ENCODE data around the gene MAP1LC3B. TPM values are rescaled to one million over a fixed set of nuclear protein-coding genes. Genes with fewer than 3 reads are reported as not detected.

Gene MAP1LC3B
- total RNA-seq, 6 experiments from 2014 or later: 81.3 to 112 (median 85.4) TPM

DNA sequence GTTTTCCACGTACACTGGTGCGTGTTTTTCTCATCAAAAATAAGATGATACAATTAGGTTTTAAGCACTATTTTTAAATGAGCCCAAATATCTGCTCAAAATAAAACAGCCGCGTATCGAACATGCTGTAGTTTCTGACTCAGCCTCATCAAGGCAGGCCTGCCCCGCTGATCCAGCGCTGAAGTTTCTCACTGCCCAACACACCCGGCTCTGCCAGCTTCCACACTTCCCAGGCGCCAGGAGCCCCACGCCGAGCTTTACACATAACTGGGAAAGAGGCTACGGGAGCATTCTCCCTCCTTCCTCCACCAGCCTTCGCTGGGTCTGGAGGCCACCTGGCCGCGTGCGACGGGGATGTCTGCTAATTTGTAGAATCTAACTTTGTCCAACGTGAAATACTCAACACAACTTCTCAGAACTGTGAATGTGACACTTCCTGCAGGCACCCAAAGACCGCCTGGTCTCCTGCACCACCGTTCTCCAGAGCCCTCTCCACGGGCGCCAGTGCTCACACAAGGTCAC, 42.1 kb downstream of the MAP1LC3B start:
- H3K4me1 Mint-ChIP-seq (ENCODE audit: low read depth): peaks cover 55% of the 10 kb centered on the region
- no peak overlapping the region for H3K4me3 Mint-ChIP-seq
- TF ChIP-seq, protein P1, sequence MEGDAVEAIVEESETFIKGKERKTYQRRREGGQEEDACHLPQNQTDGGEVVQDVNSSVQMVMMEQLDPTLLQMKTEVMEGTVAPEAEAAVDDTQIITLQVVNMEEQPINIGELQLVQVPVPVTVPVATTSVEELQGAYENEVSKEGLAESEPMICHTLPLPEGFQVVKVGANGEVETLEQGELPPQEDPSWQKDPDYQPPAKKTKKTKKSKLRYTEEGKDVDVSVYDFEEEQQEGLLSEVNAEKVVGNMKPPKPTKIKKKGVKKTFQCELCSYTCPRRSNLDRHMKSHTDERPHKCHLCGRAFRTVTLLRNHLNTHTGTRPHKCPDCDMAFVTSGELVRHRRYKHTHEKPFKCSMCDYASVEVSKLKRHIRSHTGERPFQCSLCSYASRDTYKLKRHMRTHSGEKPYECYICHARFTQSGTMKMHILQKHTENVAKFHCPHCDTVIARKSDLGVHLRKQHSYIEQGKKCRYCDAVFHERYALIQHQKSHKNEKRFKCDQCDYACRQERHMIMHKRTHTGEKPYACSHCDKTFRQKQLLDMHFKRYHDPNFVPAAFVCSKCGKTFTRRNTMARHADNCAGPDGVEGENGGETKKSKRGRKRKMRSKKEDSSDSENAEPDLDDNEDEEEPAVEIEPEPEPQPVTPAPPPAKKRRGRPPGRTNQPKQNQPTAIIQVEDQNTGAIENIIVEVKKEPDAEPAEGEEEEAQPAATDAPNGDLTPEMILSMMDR (IDR thresholded peaks at IDR 0.05): no peak
- H3K27ac Mint-ChIP-seq: no peak overlapping the region
- H3K9me3 Mint-ChIP-seq: no peaks in the 10 kb centered on the region
- peaks cover 4% of the 10 kb centered on the region; the same call in 1 of the 2 replicates for H3K36me3 Mint-ChIP-seq (ENCODE audit: low read depth)
- DNase-seq: no peak
- no peaks in the 10 kb centered on the region for H3K27me3 Mint-ChIP-seq (ENCODE audit: insufficient read depth)

DNA sequence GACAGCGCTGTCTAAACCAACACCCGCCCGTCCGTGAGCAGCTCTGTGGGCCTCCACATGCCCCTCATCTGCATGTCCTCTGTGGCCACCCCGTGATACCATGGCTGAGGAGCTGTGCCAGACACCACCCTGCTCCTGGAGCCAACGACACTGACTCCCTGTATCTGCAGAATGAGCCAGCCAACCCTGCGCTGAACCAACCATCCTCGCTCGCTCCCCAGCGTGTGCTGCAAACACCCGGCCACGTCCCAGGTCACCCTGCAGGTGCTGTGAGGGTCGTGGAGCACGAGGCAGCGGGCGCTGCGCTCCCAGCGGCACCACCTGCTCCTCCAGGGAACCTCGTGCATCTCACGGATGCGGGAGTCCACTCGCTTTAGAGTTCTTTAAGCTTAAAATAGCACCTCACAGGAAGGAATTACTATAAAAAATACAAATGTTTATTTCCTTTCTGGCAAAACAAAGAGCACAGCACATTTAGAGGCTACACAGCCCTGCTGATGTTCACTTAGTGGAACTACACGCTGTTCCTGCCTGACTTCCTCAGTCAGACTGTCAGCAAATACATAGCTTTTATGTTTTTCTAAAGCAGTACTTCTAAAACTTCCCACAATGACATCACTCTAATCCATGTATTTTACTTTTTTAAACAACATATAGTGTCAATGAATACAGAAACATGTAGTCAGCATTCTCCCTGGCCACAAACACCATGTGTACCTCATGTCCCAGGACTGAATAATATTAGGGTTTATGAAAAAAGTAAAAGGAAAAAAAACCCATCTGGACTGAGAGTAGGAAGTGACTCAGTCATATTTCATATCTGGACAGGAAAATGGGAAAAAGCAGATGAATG, 43.5 kb downstream of the MAP1LC3B start:
- Mint-ChIP-seq H3K36me3 (ENCODE audit: low read depth) (peaks cover 4% of the 10 kb centered on the region; the same call in 1 of the 2 replicates), H3K9me3 (no peaks in the 10 kb centered on the region), H3K4me1 (ENCODE audit: low read depth) (peaks cover 61% of the 10 kb centered on the region), H3K27ac (peak overlapping the region; percentile 70), H3K27me3 (ENCODE audit: insufficient read depth) (no peaks in the 10 kb centered on the region), H3K4me3 (peak overlapping the region; percentile 56)
- TF ChIP-seq, protein P1 (IDR thresholded peaks at IDR 0.05): no peak
- DNase-seq: peak; percentile 37

DNA sequence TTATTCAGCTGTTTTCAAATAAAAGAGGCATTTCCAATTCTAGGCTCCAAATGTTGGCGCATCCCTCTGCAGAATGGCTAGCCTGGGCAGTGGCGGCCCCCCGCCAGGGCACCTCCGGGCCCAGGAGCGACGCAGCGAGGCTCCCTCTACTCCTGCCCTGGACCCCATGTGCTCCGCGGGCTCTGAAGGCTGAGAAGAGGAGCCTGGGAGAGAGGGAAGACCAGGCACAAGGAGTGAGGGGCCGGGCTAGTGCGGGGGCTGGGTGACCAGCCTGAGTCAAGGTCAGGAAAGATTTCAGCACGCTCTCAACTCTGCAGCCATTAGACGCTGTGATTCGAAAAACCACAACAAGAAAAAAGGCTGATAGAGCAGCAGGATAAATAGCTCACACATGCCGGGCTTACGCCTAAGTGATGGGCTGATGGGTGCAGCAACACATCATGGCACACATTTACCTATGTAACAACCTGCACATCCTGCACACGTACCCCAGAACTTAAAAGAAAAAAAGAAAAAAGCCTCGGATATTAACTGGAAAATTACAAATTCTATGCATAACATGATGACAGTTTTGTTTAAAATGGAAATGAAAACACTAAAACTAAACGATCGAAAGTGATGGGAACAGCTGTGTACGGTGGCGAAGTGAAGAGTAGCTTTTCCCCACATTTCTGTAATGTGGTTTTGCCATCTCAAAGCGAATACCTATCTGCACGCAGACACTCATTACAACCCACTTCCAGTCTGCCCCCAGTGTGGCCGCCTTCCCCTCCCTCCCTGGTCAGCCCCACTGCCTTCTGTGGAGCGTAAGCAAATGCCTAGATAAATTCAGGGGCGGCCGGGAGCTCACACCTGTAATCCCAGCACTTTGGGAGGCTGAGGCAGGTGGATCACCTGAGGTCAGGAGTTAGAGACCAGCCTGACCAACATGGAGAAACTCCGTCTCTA, 44.4 kb downstream of the MAP1LC3B start:
- Mint-ChIP-seq H3K36me3 (ENCODE audit: low read depth) (peaks cover 8% of the 10 kb centered on the region; the same call in 1 of the 2 replicates), H3K4me3 (peak overlapping the region; percentile 56), H3K27me3 (ENCODE audit: insufficient read depth) (no peaks in the 10 kb centered on the region), H3K9me3 (no peaks in the 10 kb centered on the region), H3K4me1 (ENCODE audit: low read depth) (peaks cover 58% of the 10 kb centered on the region), H3K27ac (peak overlapping the region; percentile 70)
- DNase-seq: peak; percentile 16
- TF ChIP-seq, protein P1 (IDR thresholded peaks at IDR 0.05): no peak

DNA sequence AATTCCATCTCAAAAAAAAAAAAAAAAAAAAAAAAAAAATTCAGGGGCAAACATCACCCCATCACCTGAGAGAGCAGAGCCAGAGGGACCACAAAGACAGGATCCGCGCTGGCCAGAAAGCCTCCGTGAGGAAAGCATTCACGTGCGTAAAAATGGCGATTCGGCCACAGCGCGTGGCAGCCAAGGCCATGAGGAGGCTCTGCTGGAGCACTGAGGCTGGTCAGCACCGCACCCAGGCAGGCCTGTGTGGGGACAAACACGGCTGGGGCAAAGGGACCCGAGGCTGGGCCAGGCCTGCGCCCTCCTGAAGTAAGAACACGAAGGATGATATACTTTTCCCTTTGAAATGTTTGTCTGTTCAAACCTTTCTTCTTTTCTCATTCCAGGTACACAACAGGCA, 45.2 kb downstream of the MAP1LC3B start:
- H3K4me1 Mint-ChIP-seq (ENCODE audit: low read depth): peaks cover 58% of the 10 kb centered on the region
- H3K9me3 Mint-ChIP-seq: no peaks in the 10 kb centered on the region
- peaks cover 1% of the 10 kb centered on the region for H3K27me3 Mint-ChIP-seq (ENCODE audit: insufficient read depth)
- H3K36me3 Mint-ChIP-seq (ENCODE audit: low read depth): peaks cover 11% of the 10 kb centered on the region; the same call in 1 of the 2 replicates
- DNase-seq: no peak
- TF ChIP-seq, protein P1 (IDR thresholded peaks at IDR 0.05): no peak
- no peak overlapping the region for H3K4me3 Mint-ChIP-seq
- H3K27ac Mint-ChIP-seq: no peak overlapping the region

DNA sequence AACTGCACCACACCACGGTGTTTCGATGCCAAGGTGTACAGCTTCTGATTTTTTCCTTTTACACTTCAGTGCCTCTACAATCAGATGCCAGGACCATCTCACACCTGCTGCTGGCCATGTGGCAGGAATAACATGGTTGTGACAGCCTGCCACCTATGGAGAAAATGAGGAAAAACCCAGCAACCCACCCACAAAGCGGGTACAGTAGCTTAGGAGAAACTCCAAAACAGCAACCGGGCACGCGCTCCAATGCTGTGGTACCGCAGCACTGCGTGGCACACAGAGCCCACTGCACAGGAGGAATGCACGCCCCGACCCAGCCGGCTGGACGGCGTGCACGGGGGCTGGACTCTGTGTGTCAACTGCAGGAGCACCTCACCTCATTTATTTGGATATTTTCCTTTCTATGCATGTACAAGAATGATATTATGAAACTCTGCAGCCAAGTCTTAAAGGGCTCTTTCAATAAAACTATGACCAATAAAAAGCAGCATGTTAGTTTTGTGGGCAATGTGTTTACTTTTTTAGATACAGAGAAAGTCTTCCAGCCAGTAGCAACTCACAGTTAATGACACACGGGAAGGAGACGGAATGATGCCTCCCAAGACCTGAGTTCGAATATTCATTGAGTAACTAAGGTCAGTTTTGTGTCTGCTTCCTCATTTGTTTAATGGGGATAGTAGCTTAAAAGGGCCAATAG, 45.9 kb downstream of the MAP1LC3B start:
- Mint-ChIP-seq H3K9me3 (no peaks in the 10 kb centered on the region), H3K36me3 (ENCODE audit: low read depth) (peaks cover 17% of the 10 kb centered on the region; the same call in 1 of the 2 replicates), H3K27me3 (ENCODE audit: insufficient read depth) (peaks cover 2% of the 10 kb centered on the region), H3K4me1 (ENCODE audit: low read depth) (peaks cover 61% of the 10 kb centered on the region), H3K4me3 (no peak overlapping the region; the same call in 1 of the 2 replicates), H3K27ac (no peak overlapping the region)
- TF ChIP-seq, protein P1 (IDR thresholded peaks at IDR 0.05): no peak
- no peak for DNase-seq

All from HFFc6 (cell line).